Midbrain (tissue), 1 donor: ENCODE data around the gene TRIM41.
"Not testable (repeated sequence)": the region's sequence is repeated elsewhere in the genome, so short reads cannot be mapped to it uniquely, and the experiment has no call there.

Experiments used
- DNase-seq: peaks from one replicate; lab custom pipeline; 2025; lab: John Stamatoyannopoulos, UW

TRIM41 gene

GRCh38 chr5:181283841-181284755 is 61.0 kb downstream of the TRIM41 start:
- DNase-seq, result not testable (repeated sequence)
